Activated T-cell treated with anti-CD3 and anti-CD28 coated beads, Interleukin-2, amount 50 U/mL, for 24 hours (primary cell): ENCODE measurements around the gene INHA.

Experiments
- DNase-seq: peaks from one replicate; pipeline ENCODE4 v3.0.0-alpha.2; 2020
- H3K27ac Mint-ChIP-seq: 2 replicates; pipeline ENCODE4 v1.8.0; 2020; ENCODE audit warnings: mild to moderate bottlenecking, mixed read lengths
- H3K27me3 Mint-ChIP-seq: 2 replicates; pipeline ENCODE4 v1.8.0; 2020; ENCODE audit warnings: mixed read lengths
- H3K36me3 Mint-ChIP-seq: 2 replicates; pipeline ENCODE4 v1.8.0; 2020; ENCODE audit warnings: low read depth, mixed read lengths
- H3K4me1 Mint-ChIP-seq: 2 replicates; pipeline ENCODE4 v1.8.0; 2020; ENCODE audit warnings: low read depth, mixed read lengths
- H3K4me3 Mint-ChIP-seq: 2 replicates; pipeline ENCODE4 v1.8.0; 2020; ENCODE audit warnings: mild to moderate bottlenecking, moderate library complexity, mixed read lengths
- H3K9me3 Mint-ChIP-seq: 2 replicates; pipeline ENCODE4 v1.8.0; 2020; ENCODE audit warnings: mixed read lengths

Gene INHA, protein sequence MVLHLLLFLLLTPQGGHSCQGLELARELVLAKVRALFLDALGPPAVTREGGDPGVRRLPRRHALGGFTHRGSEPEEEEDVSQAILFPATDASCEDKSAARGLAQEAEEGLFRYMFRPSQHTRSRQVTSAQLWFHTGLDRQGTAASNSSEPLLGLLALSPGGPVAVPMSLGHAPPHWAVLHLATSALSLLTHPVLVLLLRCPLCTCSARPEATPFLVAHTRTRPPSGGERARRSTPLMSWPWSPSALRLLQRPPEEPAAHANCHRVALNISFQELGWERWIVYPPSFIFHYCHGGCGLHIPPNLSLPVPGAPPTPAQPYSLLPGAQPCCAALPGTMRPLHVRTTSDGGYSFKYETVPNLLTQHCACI

DNA sequence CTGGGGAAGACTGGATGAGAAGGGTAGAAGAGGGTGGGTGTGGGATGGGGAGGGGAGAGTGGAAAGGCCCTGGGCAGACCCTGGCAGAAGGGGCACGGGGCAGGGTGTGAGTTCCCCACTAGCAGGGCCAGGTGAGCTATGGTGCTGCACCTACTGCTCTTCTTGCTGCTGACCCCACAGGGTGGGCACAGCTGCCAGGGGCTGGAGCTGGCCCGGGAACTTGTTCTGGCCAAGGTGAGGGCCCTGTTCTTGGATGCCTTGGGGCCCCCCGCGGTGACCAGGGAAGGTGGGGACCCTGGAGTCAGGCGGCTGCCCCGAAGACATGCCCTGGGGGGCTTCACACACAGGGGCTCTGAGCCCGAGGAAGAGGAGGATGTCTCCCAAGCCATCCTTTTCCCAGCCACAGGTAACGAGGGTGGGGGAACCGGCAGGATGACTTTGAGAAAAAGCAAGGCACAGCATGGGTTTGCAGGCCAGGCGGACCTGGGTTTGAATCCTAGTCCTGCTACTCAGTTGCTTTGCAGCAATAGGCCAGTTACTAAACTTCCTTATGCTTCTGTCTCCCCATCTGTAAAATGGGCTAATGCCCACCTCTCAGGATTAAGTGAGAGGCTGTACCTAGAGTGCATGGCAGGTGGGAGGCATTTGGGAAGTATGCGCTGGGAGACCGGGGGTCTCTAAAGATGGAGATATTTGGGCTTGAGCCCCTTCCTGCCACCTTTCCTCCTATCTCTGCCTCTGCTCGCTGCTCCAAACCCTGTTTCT is at the start of gene INHA:
TSS of gene INHA (plus strand) at position 74 of the 765 bp plus-strand sequence. CDS start at position 139, 65 bp downstream.
- DNase-seq, result no peak
- Mint-ChIP-seq H3K27ac (no peak within 1 kb of the TSS), H3K4me1 (peaks cover 3% of the 10 kb centered on the region), H3K36me3 (no peaks in the 10 kb centered on the region), H3K4me3 (no peak within 1 kb of the TSS), H3K27me3 (peaks cover 71% of the 10 kb centered on the region), H3K9me3 (no peaks in the 10 kb centered on the region)

DNA sequence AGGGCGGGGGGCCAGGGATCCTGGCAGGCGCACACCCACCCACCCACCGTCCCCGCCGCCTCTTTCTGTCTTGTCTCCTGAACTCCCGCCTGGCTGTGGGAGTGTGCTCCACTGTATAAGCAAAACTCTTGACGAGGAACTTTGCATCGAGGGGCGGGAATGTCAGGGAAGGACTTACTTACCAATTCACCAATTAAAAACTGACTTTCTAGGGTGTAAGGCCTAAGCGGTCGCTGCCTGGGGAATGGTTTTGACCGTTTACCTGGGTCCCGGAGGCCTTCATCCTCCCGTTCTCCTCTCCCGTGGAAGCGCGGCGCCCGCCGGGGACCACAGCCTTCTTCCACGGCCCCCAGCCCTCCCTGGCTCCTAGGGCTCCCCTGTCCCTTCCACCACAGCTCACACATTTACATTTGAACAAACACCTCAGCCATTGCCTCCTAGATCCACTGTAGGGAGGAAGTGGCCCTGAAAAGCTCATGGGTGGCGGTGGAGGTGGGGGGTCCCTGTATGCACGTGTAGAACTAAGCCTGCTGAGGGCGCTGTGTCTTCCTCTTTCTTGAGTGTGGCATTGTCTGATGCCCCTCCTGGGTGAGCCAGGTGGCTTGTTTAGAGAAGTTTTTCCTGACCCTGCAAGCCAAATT is 49.0 kb upstream of the INHA start:
- H3K4me1 Mint-ChIP-seq, result peaks cover 11% of the 10 kb centered on the region
- no peak for DNase-seq
- H3K27me3 Mint-ChIP-seq, result peaks cover 82% of the 10 kb centered on the region
- H3K36me3 Mint-ChIP-seq, result no peaks in the 10 kb centered on the region
- no peak overlapping the region for H3K27ac Mint-ChIP-seq
- H3K9me3 Mint-ChIP-seq, result no peaks in the 10 kb centered on the region
- H3K4me3 Mint-ChIP-seq, result no peak overlapping the region

DNA sequence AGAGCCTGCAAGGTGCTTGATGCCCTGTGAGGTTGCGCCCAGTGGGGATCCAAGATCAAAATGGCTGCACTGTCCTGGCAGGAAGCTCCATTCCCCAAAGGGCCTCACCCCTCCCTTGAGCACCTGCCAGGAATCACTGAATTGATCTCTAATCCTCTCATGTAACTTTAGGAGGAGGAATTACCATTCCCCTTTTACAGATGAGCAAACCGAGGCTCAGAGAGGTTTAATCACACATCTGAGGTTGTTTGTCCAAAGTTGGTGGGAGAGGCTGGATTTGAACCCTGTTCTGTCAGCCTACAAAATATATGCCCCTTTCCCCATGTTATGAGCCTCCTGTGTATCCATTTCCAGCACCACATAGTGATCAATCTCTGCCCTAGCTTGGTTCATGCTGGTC is 47.3 kb upstream of the INHA start:
- Mint-ChIP-seq H3K27me3 (peaks cover 90% of the 10 kb centered on the region), H3K27ac (no peak overlapping the region), H3K4me1 (peaks cover 11% of the 10 kb centered on the region), H3K4me3 (no peak overlapping the region), H3K9me3 (no peaks in the 10 kb centered on the region), H3K36me3 (no peaks in the 10 kb centered on the region)
- DNase-seq, result no peak

DNA sequence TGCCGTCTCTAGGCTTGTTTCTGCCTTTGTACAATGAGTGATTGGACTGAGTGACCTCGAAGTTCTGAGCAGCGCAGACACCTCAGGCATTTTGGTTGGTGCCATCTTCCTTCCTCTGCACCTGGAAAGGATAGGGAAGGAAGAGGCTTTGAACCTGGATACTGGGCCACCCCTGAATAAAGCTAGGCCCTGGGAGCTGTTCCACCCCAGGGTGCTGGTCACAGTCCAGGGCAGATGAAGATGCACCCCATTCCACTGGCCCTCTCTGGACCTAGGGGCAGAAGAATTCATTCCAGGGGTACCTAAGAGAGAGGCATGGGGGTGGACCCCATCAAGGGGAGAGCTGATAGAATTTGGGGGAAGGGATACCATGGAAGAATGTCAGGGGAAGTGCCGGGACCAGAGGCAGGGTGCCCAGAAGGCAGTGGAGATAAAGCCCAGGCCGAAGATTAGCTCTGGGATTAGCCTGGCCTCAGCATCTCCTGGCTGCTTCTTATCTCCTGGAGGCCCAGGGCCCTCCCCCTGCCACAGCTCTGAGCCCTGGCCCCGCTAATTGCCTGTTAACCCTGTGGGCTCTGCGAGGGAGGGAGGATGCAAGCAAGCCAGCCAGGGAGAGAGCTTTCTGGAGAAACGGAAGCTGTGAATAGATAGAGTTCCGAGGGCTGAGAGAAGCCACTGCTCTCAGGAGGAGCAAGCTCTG is 46.4 kb upstream of the INHA start:
- peaks cover 11% of the 10 kb centered on the region for H3K4me1 Mint-ChIP-seq
- no peaks in the 10 kb centered on the region for H3K36me3 Mint-ChIP-seq
- H3K4me3 Mint-ChIP-seq, result no peak overlapping the region
- H3K27ac Mint-ChIP-seq, result no peak overlapping the region
- no peak for DNase-seq
- peaks cover 91% of the 10 kb centered on the region for H3K27me3 Mint-ChIP-seq
- H3K9me3 Mint-ChIP-seq, result no peaks in the 10 kb centered on the region

DNA sequence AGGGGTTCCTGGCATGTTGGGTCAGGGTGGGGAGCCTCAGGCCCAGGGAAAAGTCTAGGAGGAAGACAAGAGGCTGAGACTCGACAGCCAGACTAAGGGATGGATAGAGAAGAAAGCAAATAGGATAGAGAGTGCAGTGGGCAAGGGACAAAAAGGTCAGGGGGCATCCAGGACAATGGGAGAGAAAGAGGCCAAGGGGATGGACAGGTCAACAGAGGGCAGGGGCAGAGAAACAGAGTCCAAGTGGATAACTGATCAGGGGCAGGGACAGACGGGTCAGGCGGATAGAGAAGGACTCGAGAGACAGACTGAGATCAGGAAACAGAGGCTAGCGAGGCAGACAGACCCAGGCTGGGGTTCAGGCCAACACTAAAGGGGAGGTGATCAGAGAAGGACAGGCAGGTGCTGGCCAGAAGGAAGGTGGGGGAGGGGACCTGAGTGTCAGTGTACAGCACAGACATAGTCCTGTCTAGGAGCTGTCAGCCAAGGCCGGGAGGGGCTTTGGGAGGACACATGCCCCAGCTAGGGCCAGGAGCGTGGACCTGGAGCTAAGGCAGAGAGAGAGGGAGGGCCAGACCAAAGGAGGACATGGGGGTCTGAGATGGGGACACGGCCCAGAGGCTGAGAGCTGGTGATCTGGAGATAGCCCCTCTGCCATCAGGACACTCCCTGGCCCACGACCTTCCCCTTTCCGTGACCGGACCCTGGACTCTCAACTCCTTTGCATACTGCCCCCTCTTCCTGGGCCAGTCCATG is 45.6 kb upstream of the INHA start:
- H3K27me3 Mint-ChIP-seq, result peaks cover 89% of the 10 kb centered on the region
- DNase-seq, result no peak
- no peak overlapping the region for H3K27ac Mint-ChIP-seq
- no peak overlapping the region for H3K4me3 Mint-ChIP-seq
- H3K36me3 Mint-ChIP-seq, result no peaks in the 10 kb centered on the region
- H3K9me3 Mint-ChIP-seq, result no peaks in the 10 kb centered on the region
- H3K4me1 Mint-ChIP-seq, result peaks cover 10% of the 10 kb centered on the region

DNA sequence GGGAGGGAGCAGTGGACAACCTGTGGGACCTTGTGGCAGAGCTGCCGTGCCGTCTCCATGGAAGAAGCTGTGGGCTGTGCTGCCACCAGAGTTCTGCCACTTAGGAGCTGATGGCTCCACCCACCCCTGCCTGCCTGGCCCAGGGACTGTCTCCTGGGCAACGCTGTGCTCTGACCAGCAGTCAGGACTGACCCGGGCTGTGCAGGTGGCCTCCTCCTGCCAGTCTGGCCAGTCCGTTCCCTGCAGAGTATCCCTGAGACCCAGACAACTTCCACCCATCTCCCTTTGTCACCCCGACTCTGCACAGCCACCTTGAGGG is 45.1 kb upstream of the INHA start:
- no peak for DNase-seq
- H3K4me3 Mint-ChIP-seq, result no peak overlapping the region
- no peaks in the 10 kb centered on the region for H3K9me3 Mint-ChIP-seq
- no peaks in the 10 kb centered on the region for H3K36me3 Mint-ChIP-seq
- peaks cover 5% of the 10 kb centered on the region for H3K4me1 Mint-ChIP-seq
- peaks cover 87% of the 10 kb centered on the region for H3K27me3 Mint-ChIP-seq
- no peak overlapping the region for H3K27ac Mint-ChIP-seq

DNA sequence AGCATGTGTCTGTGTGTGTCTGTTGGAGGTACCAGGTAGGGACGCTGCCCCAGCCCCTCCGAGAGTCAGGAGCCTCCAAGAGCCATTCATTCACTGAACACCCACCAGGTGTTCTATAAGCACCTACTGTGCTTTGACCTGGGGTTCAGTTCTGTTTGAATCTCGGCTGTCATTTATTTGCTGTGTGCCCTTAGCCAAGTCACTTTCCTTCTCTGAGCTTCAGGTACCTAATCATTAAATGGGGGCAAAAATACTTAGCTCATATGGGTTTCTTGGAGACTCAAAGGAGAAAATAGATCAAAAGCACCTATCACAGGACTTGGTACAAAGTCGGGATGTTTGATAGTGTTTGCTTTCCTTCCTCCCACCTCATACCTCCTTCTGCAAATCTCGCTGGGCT is 44.6 kb upstream of the INHA start:
- H3K36me3 Mint-ChIP-seq, result no peaks in the 10 kb centered on the region
- H3K27me3 Mint-ChIP-seq, result peaks cover 87% of the 10 kb centered on the region
- H3K4me1 Mint-ChIP-seq, result peaks cover 4% of the 10 kb centered on the region
- DNase-seq, result no peak
- H3K27ac Mint-ChIP-seq, result no peak overlapping the region
- H3K4me3 Mint-ChIP-seq, result no peak overlapping the region
- H3K9me3 Mint-ChIP-seq, result no peaks in the 10 kb centered on the region

DNA sequence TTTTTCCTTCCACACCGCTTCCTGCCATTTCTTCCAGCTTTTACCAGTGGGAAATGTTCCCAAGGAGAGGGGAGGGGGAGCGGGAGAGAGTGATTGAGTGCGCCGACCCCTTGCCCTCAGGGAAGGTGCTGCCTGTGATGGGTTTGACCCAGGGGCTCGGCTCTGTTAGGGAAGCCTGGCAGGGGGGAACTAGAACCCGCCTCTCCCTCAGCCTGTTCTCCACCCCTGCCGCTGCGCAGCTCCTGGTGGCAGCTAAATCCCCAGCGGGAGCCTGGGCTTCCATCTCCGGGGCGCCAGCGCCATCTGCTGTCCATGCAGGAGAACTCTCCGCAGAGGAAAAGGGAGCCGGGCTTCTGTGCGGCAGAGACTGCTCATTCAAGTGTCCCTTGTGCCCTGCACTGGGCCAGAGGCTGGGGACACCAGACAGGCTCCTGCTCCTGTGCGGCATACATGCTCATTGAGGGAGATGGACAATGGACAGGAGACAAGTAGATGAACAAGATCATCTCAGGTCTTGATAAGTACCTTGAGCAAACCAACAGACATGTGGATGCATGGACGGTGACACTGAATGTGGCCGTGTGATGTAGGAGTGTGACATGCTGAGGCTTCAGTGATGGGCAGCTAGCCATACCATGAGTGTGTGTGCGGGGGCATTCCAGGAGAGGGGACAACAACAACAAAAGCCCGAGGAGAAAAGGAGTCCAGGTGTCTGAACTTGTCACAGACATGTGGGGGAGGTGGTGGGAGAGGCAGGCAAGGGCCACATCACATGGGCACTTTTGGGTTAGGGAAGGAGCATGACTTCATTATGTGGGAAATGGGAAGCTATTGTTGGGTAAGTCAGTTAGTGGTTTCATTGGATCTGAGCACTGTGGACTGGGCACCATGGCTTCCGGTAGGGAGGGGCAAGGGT is 41.8 kb upstream of the INHA start:
- Mint-ChIP-seq H3K9me3 (no peaks in the 10 kb centered on the region), H3K27me3 (peaks cover 73% of the 10 kb centered on the region), H3K36me3 (no peaks in the 10 kb centered on the region), H3K27ac (no peak overlapping the region), H3K4me3 (no peak overlapping the region), H3K4me1 (no peaks in the 10 kb centered on the region)
- DNase-seq, result peak; percentile 90

DNA sequence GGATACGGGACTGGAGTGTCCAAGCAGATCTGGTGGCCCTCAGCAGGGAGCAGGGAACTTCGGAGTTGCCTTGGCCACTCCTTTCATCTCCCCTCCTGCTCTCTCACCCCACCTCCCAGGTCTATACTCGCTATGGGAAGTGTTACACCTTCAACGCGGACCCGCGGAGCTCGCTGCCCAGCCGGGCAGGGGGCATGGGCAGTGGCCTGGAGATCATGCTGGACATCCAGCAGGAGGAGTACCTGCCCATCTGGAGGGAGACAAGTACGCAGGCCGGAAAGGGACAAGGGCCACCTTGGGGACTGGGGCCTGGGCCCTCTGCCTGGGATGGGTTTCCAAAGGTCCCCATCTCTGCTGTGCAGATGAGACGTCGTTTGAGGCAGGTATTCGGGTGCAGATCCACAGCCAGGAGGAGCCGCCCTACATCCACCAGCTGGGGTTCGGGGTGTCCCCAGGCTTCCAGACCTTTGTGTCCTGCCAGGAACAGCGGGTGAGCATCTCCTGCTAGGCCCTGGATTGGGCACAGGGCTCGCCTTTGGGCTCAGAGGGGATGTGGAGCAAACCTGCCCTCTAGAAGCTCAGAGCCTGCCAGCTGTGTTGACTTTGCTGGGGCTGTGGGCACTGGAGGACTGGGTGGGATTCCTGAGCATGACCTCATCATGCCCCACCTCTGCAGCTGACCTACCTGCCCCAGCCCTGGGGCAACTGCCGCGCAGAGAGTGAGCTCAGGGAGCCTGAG is 40.3 kb upstream of the INHA start:
- Mint-ChIP-seq H3K36me3 (no peaks in the 10 kb centered on the region), H3K9me3 (no peaks in the 10 kb centered on the region), H3K4me3 (no peak overlapping the region), H3K27ac (no peak overlapping the region), H3K27me3 (peaks cover 61% of the 10 kb centered on the region), H3K4me1 (no peaks in the 10 kb centered on the region)
- DNase-seq, result no peak

DNA sequence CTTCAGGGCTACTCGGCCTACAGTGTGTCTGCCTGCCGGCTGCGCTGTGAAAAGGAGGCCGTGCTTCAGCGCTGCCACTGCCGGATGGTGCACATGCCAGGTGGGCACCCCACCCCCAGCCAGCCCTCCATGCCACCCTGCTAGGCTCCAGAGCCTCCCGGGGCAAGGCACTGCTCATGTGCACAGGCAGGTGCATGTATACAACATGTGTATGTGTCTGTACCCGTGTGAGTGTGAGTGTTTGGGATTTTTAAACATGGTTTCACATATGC is 39.8 kb upstream of the INHA start:
- no peaks in the 10 kb centered on the region for H3K9me3 Mint-ChIP-seq
- H3K36me3 Mint-ChIP-seq, result no peaks in the 10 kb centered on the region
- no peaks in the 10 kb centered on the region for H3K4me1 Mint-ChIP-seq
- DNase-seq, result no peak
- H3K27ac Mint-ChIP-seq, result no peak overlapping the region
- no peak overlapping the region for H3K4me3 Mint-ChIP-seq
- peaks cover 56% of the 10 kb centered on the region for H3K27me3 Mint-ChIP-seq

DNA sequence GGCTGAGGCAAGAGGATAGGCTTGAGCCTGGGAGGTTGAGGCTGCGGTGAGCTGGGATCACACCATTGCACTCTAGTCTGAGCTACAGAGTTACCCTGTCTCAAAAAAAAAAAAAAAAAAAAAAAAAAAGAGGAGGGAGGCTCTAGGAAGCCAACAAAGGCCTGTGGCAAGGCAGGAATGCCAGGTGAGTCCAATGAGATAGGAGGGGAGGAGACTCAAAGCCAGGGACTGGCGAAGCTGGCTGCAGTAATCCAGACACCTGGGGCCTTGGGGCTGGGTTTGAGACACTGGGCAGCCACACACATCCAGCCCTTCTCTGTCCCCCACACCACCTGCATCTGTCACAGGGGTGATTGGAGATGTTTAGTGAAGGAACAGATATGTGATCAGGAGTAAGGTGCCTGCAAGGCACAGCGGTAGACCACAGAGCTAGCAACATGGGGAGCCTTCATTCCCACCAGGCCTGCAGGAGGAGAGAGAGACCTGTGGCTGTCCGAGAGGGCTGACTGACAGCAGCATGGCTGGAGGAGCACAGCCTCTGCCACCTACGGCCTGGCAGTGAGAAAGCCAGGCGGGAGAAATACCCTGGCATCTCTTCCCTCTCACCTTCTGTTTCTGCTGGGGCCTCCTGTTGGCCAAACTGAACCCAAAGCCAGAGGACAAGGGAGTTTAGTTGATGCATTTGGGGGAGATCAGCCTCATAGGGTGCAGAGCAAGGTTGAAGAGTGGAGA is 38.0 kb upstream of the INHA start:
- H3K4me1 Mint-ChIP-seq, result no peaks in the 10 kb centered on the region
- H3K36me3 Mint-ChIP-seq, result peaks cover 7% of the 10 kb centered on the region
- no peak overlapping the region for H3K27ac Mint-ChIP-seq
- peaks cover 39% of the 10 kb centered on the region for H3K27me3 Mint-ChIP-seq
- no peaks in the 10 kb centered on the region for H3K9me3 Mint-ChIP-seq
- no peak for DNase-seq
- H3K4me3 Mint-ChIP-seq, result no peak overlapping the region

DNA sequence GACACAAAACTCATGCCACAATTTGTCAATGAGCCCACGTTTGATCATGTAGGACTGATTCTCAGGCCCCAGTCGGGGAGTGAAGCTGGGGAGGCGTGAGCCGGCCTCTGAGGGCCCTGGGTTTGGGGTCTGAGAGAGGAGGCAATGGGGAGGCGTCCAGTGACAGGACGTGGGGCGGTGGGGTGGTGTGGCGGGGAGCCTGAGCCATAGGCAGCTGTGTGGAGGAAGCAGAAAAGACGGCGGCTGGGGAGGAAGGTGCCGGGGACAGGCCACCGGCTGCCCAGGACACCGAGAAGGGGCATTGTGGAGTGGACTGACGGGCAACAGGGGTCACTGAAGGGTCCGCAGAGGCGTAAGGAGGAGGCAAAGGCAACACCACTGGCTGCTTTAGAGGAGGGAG is 35.7 kb upstream of the INHA start:
- no peak for DNase-seq
- Mint-ChIP-seq H3K27ac (no peak overlapping the region), H3K9me3 (no peaks in the 10 kb centered on the region), H3K27me3 (peaks cover 17% of the 10 kb centered on the region), H3K4me1 (peaks cover 4% of the 10 kb centered on the region), H3K36me3 (peaks cover 29% of the 10 kb centered on the region), H3K4me3 (no peak overlapping the region)
